OCI-LY1 (cell line): Measurements from ENCODE around the gene NDNF.

ENCODE experiments used
- CTCF ChIP-seq: fragments of 200-600 bp; sonication (generic), shearing (Covaris generic); IDR thresholded peaks from 2 replicates; pipeline ENCODE4 v1.5.1; 2017; ENCODE audit warnings: mild to moderate bottlenecking, antibody characterized with exemption, low read length, moderate library complexity, mixed read lengths
- EZH2 ChIP-seq: fragments of 200-600 bp; sonication (generic), shearing (Covaris generic); IDR thresholded peaks from 2 replicates; pipeline ENCODE4 v1.8.0; 2017; ENCODE audit warnings: borderline replicate concordance, mixed run types, mild to moderate bottlenecking, antibody characterized with exemption, low read length, moderate library complexity, mixed read lengths

GRCh38 chr4:121119715-121120114 is 47.4 kb upstream of the NDNF start:
- TF ChIP-seq EZH2 (no peak), CTCF (no peak)
